ENCODE measurements around the gene LRRC71.

- TF ChIP-seq EZH2phosphoT487 (IDR thresholded peaks at IDR 0.05; ENCODE audit: insufficient read depth, low read depth) (no peak), EZH2 (IDR thresholded peaks at IDR 0.05; ENCODE audit: insufficient read depth, poor library complexity, severe bottlenecking) (no peak)
Observed at GRCh38 chr1:156885314-156885713, 35.1 kb upstream of the LRRC71 start.
